SU-DHL-6 (cell line): ENCODE data around the gene NOB1.

ENCODE experiments used
- H2AFZ ChIP-seq: fragments of 200-600 bp; sonication (generic); 2 replicates; pipeline ENCODE4 v1.6.1; 2014; ENCODE audit warnings: low read depth, mild to moderate bottlenecking, moderate library complexity, mixed read lengths, antibody characterized with exemption, low read length; ENCODE audit not compliant: severe bottlenecking
- H3F3A ChIP-seq: fragments of 200-600 bp; shearing (Covaris generic); 2 replicates; pipeline ENCODE4 v1.6.0; 2016; ENCODE audit warnings: antibody characterized with exemption, mild to moderate bottlenecking; ENCODE audit not compliant: insufficient read depth
- H3K27ac ChIP-seq: fragments of 200-600 bp; sonication (generic); 2 replicates; pipeline ENCODE4 v1.5.1; 2016; ENCODE audit warnings: low read depth, mild to moderate bottlenecking, low read length, moderate library complexity, mixed read lengths
- H3K27me3 ChIP-seq: fragments of 200-600 bp; sonication (generic), shearing (Covaris generic); 2 replicates; pipeline ENCODE4 v1.6.0; 2014; ENCODE audit warnings: mild to moderate bottlenecking, low read length
- H3K36me3 ChIP-seq: fragments of 200-600 bp; sonication (generic); 2 replicates; pipeline ENCODE4 v1.6.1; 2014; ENCODE audit warnings: mild to moderate bottlenecking, low read length, mixed read lengths
- H3K4me2 ChIP-seq: fragments of 300-600, 200-600 bp; shearing (Covaris generic), sonication (generic); 2 replicates; pipeline ENCODE4 v1.6.0; 2014; ENCODE audit warnings: low read length, low read depth, mild to moderate bottlenecking; ENCODE audit not compliant: poor library complexity, severe bottlenecking
- H3K4me3 ChIP-seq: fragments of 200-600 bp; sonication (generic); 2 replicates; pipeline ENCODE4 v1.5.1; 2014; ENCODE audit warnings: antibody characterized with exemption, low read length, mild to moderate bottlenecking, mixed read lengths; ENCODE audit not compliant: insufficient read depth, poor library complexity, severe bottlenecking
- H3K79me2 ChIP-seq: fragments of 200-600 bp; sonication (generic); 2 replicates; pipeline ENCODE4 v1.6.1; 2014; ENCODE audit warnings: mild to moderate bottlenecking, low read length, moderate library complexity; ENCODE audit not compliant: insufficient read depth
- H3K9ac ChIP-seq: fragments of 200-600 bp; sonication (generic); 2 replicates; pipeline ENCODE4 v1.7.0; 2014; ENCODE audit warnings: mild to moderate bottlenecking, low read length
- H3K9me2 ChIP-seq: fragments of 200-600 bp; sonication (generic); replicated peaks from 2 replicates; pipeline ENCODE4 v1.6.1; 2014; ENCODE audit warnings: low read length; ENCODE audit not compliant: insufficient read depth
- H3K9me3 ChIP-seq: fragments of 200-600 bp; sonication (generic); 2 replicates; pipeline ENCODE4 v1.6.1; 2014; ENCODE audit warnings: low read length, mixed read lengths; ENCODE audit not compliant: insufficient read depth
- H4K20me1 ChIP-seq: fragments of 200-600 bp; sonication (generic); 2 replicates; pipeline ENCODE4 v1.6.1; 2014; ENCODE audit warnings: low read depth, mild to moderate bottlenecking, antibody characterized with exemption, low read length, moderate library complexity, mixed read lengths
- CTCF ChIP-seq: fragments of 200-600 bp; sonication (generic); IDR thresholded peaks from one replicate; pipeline ENCODE4 v1.5.1; 2017; ENCODE audit warnings: antibody characterized with exemption, mild to moderate bottlenecking, low read length, moderate library complexity; ENCODE audit not compliant: insufficient read depth, poor library complexity, severe bottlenecking
- EZH2phosphoT487 ChIP-seq: fragments of 200-600 bp; sonication (generic), shearing (Covaris generic); conservative IDR thresholded peaks from 2 replicates; pipeline ENCODE4 v1.6.1; 2018; ENCODE audit warnings: mild to moderate bottlenecking, antibody characterized with exemption, low read length, moderate library complexity, mixed read lengths

The NOB1 gene

GRCh38 chr16:69798466-69798865 is 43.7 kb upstream of the NOB1 start:
- no peaks in the 10 kb centered on the region for H3K9me2 ChIP-seq
- H2AFZ ChIP-seq = no peak overlapping the region
- no peak overlapping the region for H3K9ac ChIP-seq
- no peaks in the 10 kb centered on the region for H3K27me3 ChIP-seq
- no peaks in the 10 kb centered on the region for H4K20me1 ChIP-seq
- TF ChIP-seq CTCF (no peak), EZH2phosphoT487 (no peak)
- H3K4me3 ChIP-seq = no peak overlapping the region
- no peaks in the 10 kb centered on the region for H3K9me3 ChIP-seq
- no peaks in the 10 kb centered on the region for H3K79me2 ChIP-seq
- H3F3A ChIP-seq = no peaks in the 10 kb centered on the region
- H3K27ac ChIP-seq = no peak overlapping the region
- no peak overlapping the region for H3K4me2 ChIP-seq
- peaks cover 7% of the 10 kb centered on the region; the same call in 1 of the 2 replicates for H3K36me3 ChIP-seq

- Histone ChIP-seq H3K79me2 (no peaks in the 10 kb centered on the region), H3K4me3 (no peak overlapping the region), H4K20me1 (no peaks in the 10 kb centered on the region), H3F3A (no peaks in the 10 kb centered on the region), H3K9ac (no peak overlapping the region), H3K4me2 (no peak overlapping the region), H3K9me2 (no peaks in the 10 kb centered on the region), H3K27me3 (no peaks in the 10 kb centered on the region), H3K9me3 (no peaks in the 10 kb centered on the region), H3K36me3 (no peaks in the 10 kb centered on the region), H2AFZ (no peak overlapping the region), H3K27ac (no peak overlapping the region)
- TF ChIP-seq EZH2phosphoT487 (no peak), CTCF (peak; percentile 52)
These were observed 41.8 kb upstream of the NOB1 start for GRCh38 chr16:69796285-69797118.

GRCh38 chr16:69794486-69794885 is 39.8 kb upstream of the NOB1 start:
- Histone ChIP-seq H3K9me2 (no peaks in the 10 kb centered on the region), H3F3A (no peaks in the 10 kb centered on the region), H3K36me3 (no peaks in the 10 kb centered on the region), H3K27me3 (no peaks in the 10 kb centered on the region), H3K4me3 (no peak overlapping the region), H2AFZ (peak overlapping the region; percentile 35), H3K9ac (no peak overlapping the region), H3K79me2 (no peaks in the 10 kb centered on the region), H4K20me1 (no peaks in the 10 kb centered on the region), H3K27ac (no peak overlapping the region), H3K4me2 (no peak overlapping the region), H3K9me3 (no peaks in the 10 kb centered on the region)
- TF ChIP-seq EZH2phosphoT487 (no peak), CTCF (no peak)
